ENCODE results near the gene TMCC1. TPM values are rescaled to one million over a fixed set of nuclear protein-coding genes. Genes with fewer than 3 reads are reported as not detected.
A peak's percentile ranks its signal among the peaks of the same experiment; 100 is the strongest.

Gene TMCC1
- total and polyA plus RNA-seq, 7 donors, result 12.4 to 55.0 (median 38.1) TPM

- DNase-seq (no peak), ATAC-seq (no peak)
- H3K4me3 ChIP-seq, result no peak overlapping the region
- peaks cover 67% of the 10 kb centered on the region for H3K4me1 ChIP-seq
- intact Hi-C loops (cut with DNase I), result no loop called here
- H3K27ac ChIP-seq, result peak overlapping the region; percentile 77
- H3K36me3 ChIP-seq (ENCODE audit: insufficient read depth in 1 of 2, low read depth in 1 of 2), result no peaks in the 10 kb centered on the region
- H3K27me3 ChIP-seq (ENCODE audit: insufficient read depth in 3 of 3, low read length in 2 of 3), result no peaks in the 10 kb centered on the region
- 40 to 61% (median 43%) methylated on average over 5 of the region's 5 CpGs for WGBS, 3 donors
- no peaks in the 10 kb centered on the region for H3K9me3 ChIP-seq
- TF ChIP-seq CTCF (IDR thresholded peaks at IDR 0.05), result no peak
Measured at GRCh38 chr3:129598000-129598381, 295.5 kb downstream of the TMCC1 start.

Other genes starting within 250 kb of the TMCC1 start
- gene TRH, start 81.0 kb upstream of the TMCC1 start, total RNA-seq, result not detected
- gene TRH, start 81.0 kb upstream of the TMCC1 start, polyA plus RNA-seq, result not detected
- not detected for gene ALG1L2, start 188.1 kb upstream of the TMCC1 start, total RNA-seq
- not detected for gene ALG1L2, start 188.1 kb upstream of the TMCC1 start, polyA plus RNA-seq

Measured in psoas muscle (tissue), 8 donors.